DND-41 (cell line): ENCODE results near the gene C4orf36.

Source experiments
- CTCF ChIP-seq: IDR thresholded peaks from 2 replicates; pipeline ENCODE4 v1.5.1; 2012; ENCODE audit warnings: borderline replicate concordance, low read length, moderate library complexity, mild to moderate bottlenecking; ENCODE audit not compliant: poor library complexity, severe bottlenecking; ENCODE audit errors: extremely low read depth
- EZH2 ChIP-seq: IDR thresholded peaks from 3 replicates; pipeline ENCODE4 v1.6.1; 2012; ENCODE audit warnings: borderline replicate concordance, low read depth, mild to moderate bottlenecking, moderate library complexity, low read length, inconsistent platforms; ENCODE audit not compliant: severe bottlenecking

GRCh38 chr4:86855572-86855971, 36.6 kb downstream of the C4orf36 start:
- no peak for TF ChIP-seq CTCF
- no peak for TF ChIP-seq EZH2
